Lower leg skin (tissue), 4 donors: ENCODE data around the gene VASH2. TPM values are rescaled to one million over a fixed set of nuclear protein-coding genes. Genes with fewer than 3 reads are reported as not detected.

Experiments
- DNase-seq, 2 donors: peaks; one replicate each; pipeline ENCODE4 v3.0.0-alpha.2; 2019; ENCODE audit warnings: low spot score in 2 of 2
- H3K4me3 ChIP-seq: fragments of 200-600 bp; sonication (generic); 2 replicates; pipeline ENCODE4 v1.5.1; 2017; ENCODE audit warnings: mild to moderate bottlenecking, low read depth; ENCODE audit not compliant: poor library complexity, severe bottlenecking
- POLR2A ChIP-seq, 2 donors: fragments of 450-650 bp; IDR thresholded peaks; one replicate each; pipeline ENCODE4 v1.6.1; 2016 to 2017; ENCODE audit warnings: antibody characterized with exemption in 2 of 2, mild to moderate bottlenecking in 1 of 2, moderate library complexity in 1 of 2
- WGBS, 2 donors: methylation state at CpG; one replicate each; pipeline ENCODE4 v1.1.5; 2018; 5-methylcytosine and 5-hydroxymethylcytosine counted together
- intact Hi-C: fragments of 100-400 bp; cut with DNase I; formaldehyde crosslinking; loops from one replicate; pipeline ENCODE4 v1.15.0; 2023; ENCODE audit warnings: low total_unique reads
- total RNA-seq, 4 donors: library from RNA; depleted of rRNA; stranded (reverse); fragments of >200 nt; gene quantifications; one replicate each; pipeline ENCODE4 v1.1.0, GENCODE V29; 2016
- TF ChIP-seq, protein P1 (sequence below), 3 donors: fragments of 450-650 bp; IDR thresholded peaks; one replicate each; pipeline ENCODE4 v1.5.1; 2016; ENCODE audit warnings: antibody characterized with exemption in 3 of 3, mild to moderate bottlenecking in 3 of 3, moderate library complexity in 2 of 3

The VASH2 gene
- total RNA-seq, 4 donors from 2014 or later = 0.37 to 0.71 TPM; not detected in 2

DNA sequence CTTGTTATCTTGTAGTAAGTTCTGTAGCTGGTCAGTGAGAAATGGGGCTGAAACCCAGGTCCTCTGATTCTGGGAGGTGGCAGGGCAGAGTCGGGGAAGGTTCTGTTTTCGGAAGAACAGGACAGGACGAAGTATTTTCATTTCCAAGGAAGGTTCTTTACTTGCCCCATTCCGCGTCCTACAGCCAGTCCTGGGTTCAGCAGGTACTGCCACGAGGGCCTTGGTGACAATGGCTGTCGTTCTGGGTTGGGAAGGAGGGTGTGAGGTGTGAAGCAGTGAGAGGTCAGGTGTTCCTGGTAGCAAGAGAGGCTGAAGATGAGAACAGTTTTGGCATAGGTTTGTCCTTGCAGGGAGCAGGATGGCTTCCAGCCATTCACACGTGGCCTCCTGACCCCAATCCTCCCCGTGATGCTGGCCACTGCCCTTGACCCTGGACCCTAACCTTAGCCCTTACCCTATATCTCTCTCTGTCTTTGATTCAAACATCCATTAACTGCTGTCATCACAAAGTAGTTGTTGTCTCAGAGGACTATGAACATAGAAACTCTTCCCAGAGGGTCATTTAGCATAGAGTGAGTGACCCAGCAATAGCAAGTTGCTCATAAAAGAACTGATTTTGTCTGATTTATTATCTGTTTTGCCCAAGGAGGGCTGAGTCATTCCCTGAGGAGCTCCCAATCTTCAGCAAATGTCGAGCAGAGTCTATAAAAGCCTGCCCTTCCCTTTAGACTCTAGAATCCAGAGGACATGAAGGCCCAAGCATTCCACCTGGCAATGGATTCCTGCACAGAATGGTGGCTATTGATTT is 25.0 kb downstream of the VASH2 start:
- 89 to 90% methylated on average over 10 of the region's 10 CpGs for WGBS, 2 donors
- no peak overlapping the region for H3K4me3 ChIP-seq
- no peak for TF ChIP-seq POLR2A (IDR thresholded peaks at IDR 0.05)
- peak in 1 of 2 donors; percentile 46 for DNase-seq
- intact Hi-C loops = no loop called here

DNA sequence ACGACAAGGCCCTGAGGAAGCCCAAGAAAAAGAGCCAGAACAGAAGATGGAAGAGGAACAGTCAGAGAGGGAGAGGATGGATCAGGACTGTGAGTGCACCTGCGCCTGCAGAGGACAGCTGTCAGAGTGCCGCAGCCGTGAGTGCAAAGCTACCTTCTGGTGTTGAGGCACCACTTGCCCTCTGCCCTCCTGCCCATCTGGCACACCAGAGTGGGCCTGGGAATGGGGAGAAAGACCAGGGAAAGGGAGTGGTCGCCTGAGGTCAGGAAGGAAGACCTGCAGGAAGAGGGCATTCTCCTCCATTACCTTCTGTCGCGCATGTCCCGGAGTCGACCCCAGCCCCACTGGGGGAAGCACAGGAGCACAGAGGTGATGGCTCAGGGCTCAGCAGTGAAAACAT is 26.2 kb downstream of the VASH2 start:
- DNase-seq = peak in 1 of 2 donors; percentile 39
- intact Hi-C loops = no loop called here
- no peak for TF ChIP-seq POLR2A (IDR thresholded peaks at IDR 0.05)
- TF ChIP-seq, protein P1, sequence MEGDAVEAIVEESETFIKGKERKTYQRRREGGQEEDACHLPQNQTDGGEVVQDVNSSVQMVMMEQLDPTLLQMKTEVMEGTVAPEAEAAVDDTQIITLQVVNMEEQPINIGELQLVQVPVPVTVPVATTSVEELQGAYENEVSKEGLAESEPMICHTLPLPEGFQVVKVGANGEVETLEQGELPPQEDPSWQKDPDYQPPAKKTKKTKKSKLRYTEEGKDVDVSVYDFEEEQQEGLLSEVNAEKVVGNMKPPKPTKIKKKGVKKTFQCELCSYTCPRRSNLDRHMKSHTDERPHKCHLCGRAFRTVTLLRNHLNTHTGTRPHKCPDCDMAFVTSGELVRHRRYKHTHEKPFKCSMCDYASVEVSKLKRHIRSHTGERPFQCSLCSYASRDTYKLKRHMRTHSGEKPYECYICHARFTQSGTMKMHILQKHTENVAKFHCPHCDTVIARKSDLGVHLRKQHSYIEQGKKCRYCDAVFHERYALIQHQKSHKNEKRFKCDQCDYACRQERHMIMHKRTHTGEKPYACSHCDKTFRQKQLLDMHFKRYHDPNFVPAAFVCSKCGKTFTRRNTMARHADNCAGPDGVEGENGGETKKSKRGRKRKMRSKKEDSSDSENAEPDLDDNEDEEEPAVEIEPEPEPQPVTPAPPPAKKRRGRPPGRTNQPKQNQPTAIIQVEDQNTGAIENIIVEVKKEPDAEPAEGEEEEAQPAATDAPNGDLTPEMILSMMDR (IDR thresholded peaks at IDR 0.05) = no peak
- H3K4me3 ChIP-seq = no peak overlapping the region
- 85 to 87% methylated on average over 9 of the region's 9 CpGs for WGBS, 2 donors

DNA sequence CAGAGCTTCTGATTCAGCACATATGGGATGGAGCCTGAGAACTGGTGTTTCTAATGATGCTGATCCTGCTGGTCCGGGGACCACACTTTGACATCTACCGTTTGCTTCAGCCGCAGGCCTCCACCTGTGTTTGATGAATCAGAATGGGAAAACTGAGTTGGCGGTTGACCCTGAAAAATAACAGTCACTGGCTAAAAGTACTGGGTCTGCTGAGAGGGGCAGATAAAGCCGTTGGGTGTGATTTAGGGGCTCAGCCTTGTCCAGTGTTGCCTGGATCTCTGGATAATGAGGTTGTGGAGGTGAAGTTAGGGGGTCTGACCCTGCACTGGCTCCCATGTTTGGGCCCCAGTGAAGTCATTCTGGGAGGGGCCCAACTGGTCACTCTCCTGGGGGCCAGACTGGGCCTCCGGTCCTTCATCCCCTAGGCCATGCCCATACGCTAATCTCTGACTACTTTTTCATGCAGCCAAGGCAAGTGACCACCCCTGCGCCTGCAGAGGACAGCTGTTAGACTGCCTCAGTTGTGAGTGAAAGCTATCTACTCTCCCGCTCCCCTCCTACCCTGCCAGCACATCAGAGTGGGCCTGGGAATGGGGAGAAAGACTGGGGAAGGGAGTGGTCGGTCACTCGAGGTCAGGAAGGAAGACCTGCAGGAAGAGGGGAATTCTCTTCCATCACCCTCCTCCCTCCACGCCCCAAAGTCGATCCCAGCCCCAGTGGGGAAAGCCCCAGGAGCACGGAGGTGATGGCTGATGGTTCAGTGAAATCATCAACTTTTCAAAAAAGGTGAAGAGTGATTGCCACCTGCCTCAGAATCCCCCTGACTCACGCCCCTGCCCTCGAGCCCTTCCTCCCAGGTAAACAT is 27.7 kb downstream of the VASH2 start:
- WGBS, 2 donors = 77 to 82% methylated on average over 16 of the region's 16 CpGs
- TF ChIP-seq POLR2A (IDR thresholded peaks at IDR 0.05) = no peak
- TF ChIP-seq, protein P1 (IDR thresholded peaks at IDR 0.05) = no peak
- intact Hi-C loops = no loop called here
- no peak overlapping the region for H3K4me3 ChIP-seq
- peak in 1 of 2 donors; percentile 46 for DNase-seq

DNA sequence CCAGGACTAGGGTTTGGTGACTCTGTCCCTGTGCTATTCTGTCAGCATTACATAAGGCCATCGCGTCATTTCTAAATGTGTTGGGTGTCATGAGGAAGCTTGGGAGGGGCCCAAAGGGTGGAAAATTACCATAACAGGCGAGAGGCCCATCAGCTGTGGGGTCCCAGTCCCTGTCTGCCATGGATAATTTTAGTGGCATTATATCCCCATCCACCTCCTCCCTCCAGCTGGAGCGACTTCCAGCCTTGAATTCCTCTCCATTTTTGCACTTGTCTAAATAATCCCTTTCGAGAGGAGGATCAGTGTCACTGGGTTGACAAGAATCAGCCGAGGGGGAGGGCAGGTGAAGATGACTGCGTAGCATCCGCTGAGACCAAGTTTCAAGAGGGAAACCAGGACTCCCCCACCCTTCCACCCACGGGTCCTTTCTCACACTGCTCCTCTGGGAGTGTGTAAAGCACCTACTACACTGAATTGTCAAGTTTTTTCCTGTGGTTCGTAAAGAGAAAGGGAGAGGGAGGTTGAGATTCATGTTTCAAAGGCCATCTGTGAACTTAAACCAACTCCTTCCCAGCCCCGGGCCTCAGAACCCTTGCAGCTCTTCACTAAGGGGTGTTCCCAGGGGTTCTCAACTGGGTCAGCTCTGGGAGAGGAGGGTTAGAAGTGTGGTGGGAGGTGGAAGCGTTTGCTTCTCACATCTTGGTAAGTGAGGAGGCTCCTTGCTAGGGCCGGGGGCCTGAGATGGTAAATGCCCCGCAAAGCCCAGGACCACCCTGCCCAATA is 29.2 kb downstream of the VASH2 start:
- no peak for TF ChIP-seq POLR2A (IDR thresholded peaks at IDR 0.05)
- TF ChIP-seq, protein P1 (IDR thresholded peaks at IDR 0.05) = no peak
- H3K4me3 ChIP-seq = no peak overlapping the region
- 91 to 93% methylated on average over 14 of the region's 14 CpGs for WGBS, 2 donors
- DNase-seq = peak in 1 of 2 donors; percentile 32
- intact Hi-C loops = no loop called here

DNA sequence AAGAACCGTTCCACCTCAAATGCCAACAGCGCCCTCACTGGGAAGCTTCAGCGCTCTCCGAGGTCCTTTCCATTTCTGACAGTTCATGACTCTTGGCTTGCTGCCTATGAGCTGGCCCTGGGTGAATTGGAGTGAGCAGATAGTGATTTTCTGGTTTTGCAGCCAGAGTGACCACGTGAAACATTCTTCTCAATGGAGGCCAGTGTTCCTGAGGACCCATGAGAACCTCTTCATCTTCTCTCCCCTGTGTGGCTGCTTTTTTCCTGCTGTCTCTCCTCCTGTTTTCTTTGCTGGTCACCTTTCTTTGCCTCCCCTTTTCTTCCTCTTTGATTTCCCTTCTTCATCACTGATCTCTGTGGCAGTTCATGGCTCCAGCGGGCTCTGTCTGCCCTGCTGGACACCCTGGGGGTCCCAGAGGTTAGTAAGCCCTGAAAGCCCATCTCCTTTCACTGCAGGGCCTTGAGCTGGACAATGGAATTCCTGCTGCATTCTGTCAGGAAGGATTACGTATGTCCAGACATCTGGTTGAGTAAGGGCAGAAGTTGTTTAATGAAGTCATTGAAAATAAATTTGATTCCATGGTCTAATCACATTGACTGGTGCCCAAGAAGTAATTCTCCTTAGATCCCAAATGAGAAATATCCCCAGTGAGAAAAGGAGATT is 29.9 kb downstream of the VASH2 start:
- intact Hi-C loops = no loop called here
- H3K4me3 ChIP-seq = no peak overlapping the region
- 85 to 86% methylated on average over 7 of the region's 7 CpGs for WGBS, 2 donors
- TF ChIP-seq POLR2A (IDR thresholded peaks at IDR 0.05) = no peak
- TF ChIP-seq, protein P1 (IDR thresholded peaks at IDR 0.05) = no peak
- DNase-seq = peak in 1 of 2 donors; percentile 61
